ENCODE results near the gene PIGM.

DNA sequence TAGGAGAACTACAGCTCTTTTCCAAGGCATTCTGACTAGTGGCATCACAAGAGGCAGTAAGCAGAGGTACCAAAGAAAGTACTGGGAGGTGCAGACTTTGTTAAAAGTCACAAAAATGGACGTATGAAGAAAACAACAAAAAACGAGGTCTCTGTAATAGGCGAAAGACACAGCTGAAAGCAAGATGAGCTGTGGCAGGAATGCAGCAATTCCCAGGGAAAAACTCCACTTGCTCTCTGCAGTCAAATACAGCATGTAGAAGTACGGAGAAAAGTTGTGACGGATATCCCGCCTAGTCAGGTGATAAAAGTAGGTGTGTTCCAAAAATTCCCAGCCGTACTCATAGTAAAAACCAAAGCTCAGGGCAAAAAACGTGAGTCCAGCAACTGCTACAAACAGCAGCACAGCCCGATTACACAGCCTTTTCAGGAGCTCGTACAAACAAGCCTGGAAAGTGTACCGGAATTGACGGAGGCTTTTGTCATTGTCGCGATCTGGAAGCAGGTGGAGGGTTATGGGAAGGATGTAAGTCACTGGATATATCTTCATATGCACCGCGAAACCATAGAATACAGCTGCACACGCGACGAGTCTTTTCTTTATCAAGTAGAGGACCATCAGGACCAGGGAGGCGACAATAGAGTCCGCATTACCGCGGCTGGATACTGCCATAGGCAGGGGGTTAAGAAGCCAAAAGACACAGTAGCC lies 979 bp downstream of the PIGM start:
- no peak for TF ChIP-seq GATA2 (IDR thresholded peaks at IDR 0.05; ENCODE audit: low read depth, low read length)
- TF ChIP-seq GATA3 (IDR thresholded peaks at IDR 0.05; ENCODE audit: low read depth, low read length): no peak

Data from SH-SY5Y (cell line).